Medulla oblongata (tissue), 1 donor: Measurements from ENCODE around the gene CLEC2D.
"Not testable (repeated sequence)": the region's sequence is repeated elsewhere in the genome, so short reads cannot be mapped to it uniquely, and the experiment has no call there.

Source experiments
- DNase-seq: peaks from one replicate; pipeline ENCODE4 v3.0.0-alpha.2; 2015; ENCODE audit errors: extremely low spot score

The CLEC2D gene

DNA sequence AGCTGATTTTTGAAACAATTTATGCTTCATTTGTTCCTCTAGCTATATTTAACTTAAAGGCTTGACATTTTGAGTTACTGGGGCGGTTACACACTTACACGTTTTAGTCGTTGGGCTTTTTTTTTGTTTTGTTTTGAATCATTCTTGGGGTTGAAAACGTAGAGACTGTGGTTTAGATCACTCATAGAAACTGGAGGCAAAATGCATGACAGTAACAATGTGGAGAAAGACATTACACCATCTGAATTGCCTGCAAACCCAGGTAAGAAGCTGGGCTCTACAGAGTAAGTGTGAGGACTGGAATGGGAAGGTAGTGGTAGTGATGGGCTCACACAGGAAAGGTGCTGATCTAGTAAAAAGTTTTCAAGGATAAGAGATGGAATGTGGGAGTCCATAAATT is at the start of gene CLEC2D:
Gene CLEC2D (plus strand): TSS at position 180 of the 400 bp plus-strand sequence. CDS start 22 bp downstream, at position 202.
- DNase-seq, result no peak

GRCh38 chr12:9625019-9625418 is 44.5 kb upstream of the CLEC2D start:
- DNase-seq, result no peak

DNA sequence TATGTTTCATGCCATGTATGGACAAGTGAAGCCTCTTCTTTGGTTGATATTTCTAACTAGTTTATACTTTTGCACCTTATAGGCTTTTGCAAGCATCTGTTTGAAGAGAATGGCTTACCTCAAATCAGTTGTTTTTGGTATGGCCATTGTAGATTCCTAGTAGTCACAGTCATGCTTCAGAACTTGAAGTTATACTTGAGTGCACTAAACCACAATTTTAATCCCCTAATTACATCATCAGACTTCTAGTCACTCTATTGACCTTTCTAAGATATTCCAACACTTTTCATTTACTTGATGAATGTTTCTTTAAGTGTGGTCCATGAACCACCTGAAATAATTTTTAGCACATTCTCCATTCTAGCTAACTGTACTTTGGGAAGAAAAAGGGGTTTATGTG is 43.2 kb upstream of the CLEC2D start:
- no peak for DNase-seq

GRCh38 chr12:9626821-9627220 is 42.7 kb upstream of the CLEC2D start:
- no peak for DNase-seq

GRCh38 chr12:9632766-9633165 is 36.7 kb upstream of the CLEC2D start:
- no peak for DNase-seq

- peak; percentile 66 for DNase-seq
These were observed 35.2 kb upstream of the CLEC2D start for GRCh38 chr12:9634177-9634803.

- DNase-seq, result no peak
These were observed 34.4 kb upstream of the CLEC2D start for GRCh38 chr12:9634969-9635754.

- DNase-seq, result no peak
These were observed 33.2 kb upstream of the CLEC2D start for GRCh38 chr12:9636150-9636850.

DNA sequence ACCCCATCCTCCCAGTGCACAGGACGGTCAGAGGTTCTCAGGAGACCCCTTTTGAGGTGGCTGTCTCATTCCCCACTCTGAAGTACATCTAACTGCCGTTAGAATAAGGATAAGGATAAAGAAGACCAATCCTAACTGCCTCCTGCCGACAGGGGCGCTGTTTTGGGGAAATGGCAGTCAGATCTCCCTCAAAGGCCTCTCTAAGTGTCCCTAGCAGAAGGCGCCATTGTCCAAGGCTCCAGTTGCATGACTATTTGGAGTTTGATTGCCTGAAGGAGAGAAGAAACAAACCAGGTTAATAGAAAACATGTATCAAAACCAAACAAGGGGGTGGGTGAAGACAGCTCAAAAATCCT is 32.7 kb upstream of the CLEC2D start:
- DNase-seq, result no peak

DNA sequence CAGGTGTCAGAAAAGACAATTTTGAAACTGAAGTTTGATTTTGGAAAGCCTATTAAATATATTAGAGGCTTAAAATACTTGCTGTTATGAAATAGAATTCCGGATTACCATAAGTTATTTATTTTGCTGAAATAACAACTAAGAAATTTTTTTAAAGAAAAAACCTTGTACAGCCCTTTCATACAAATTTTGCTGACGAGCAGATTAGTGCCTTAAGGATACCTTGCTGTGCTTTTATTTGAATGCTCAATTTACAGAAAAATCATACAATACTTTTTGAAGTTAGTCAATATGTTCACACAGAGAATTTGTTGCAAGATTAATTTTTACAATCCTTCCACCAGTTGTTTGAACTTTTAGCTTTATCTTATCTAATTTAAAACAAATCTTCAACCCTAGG is 29.5 kb upstream of the CLEC2D start:
- no peak for DNase-seq

- no peak for DNase-seq
These were observed 26.8 kb upstream of the CLEC2D start for GRCh38 chr12:9642606-9643265.

DNA sequence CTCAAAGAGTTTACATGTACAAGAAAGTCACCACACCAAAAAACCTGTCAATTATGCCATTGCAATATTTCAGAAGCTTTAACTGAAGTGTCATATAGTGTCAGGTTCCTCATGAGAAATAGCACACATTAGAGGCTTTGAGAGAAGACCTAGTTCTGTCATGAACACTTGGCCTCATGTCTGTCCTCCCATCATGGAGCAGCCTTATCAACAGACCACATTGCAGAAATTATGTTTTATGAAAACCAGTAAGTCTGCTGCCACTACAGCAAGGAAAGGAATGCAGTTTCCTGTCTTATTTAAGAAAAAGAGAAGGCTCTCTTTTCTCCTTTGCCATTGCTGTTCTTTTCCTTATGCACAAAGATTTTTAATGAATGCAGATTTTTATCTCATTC is 26.2 kb upstream of the CLEC2D start:
- DNase-seq, result no peak

- DNase-seq, result not testable (repeated sequence)
These were observed 24.4 kb upstream of the CLEC2D start for GRCh38 chr12:9644985-9645551.

DNA sequence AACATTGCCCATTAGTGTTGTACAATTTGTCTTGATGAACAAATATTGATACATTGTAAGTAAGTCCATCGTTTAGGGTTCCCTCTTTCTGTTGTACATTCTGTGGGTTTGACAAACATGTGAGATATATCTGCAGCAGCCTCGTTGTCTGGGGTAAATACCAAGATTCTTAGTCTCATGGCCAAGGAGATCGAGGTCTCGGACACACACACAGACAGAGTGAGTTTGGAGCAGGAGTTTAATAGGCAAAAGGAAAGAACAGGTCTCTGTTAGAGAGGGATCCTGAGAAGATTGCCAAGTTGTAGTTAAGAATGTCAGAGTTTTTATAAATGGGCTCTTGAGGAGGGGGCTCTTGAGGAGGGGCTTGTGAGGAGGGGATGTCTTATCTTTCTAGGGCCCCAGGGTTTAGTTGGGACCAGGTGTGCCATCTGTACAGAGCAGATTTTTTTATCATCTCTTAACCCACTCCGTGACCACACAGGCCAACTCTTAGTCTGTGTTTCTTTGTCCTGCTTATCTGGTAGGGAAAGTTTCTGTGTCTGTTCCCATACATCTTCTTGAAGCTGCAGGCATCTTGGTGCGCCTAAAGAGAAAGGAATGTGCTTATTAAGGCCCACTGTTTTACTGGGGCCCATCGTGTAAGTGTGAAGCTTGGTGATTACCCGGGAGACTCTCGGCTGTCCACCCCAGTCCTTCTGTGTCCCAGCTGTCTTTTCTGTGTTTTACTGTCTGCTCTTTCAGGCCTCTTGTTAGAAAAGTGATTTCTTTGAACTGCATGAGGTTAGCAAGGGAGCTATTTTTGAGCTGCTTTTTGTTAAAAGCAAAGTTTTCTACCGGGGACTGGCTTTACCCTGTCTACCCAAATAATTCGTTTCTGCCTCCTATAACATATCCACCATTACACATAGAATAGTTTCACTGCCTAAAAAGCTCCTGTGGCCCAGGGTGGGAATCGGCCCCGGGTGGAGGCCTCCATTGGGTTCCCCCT is 22.4 kb upstream of the CLEC2D start:
- no peak for DNase-seq

DNA sequence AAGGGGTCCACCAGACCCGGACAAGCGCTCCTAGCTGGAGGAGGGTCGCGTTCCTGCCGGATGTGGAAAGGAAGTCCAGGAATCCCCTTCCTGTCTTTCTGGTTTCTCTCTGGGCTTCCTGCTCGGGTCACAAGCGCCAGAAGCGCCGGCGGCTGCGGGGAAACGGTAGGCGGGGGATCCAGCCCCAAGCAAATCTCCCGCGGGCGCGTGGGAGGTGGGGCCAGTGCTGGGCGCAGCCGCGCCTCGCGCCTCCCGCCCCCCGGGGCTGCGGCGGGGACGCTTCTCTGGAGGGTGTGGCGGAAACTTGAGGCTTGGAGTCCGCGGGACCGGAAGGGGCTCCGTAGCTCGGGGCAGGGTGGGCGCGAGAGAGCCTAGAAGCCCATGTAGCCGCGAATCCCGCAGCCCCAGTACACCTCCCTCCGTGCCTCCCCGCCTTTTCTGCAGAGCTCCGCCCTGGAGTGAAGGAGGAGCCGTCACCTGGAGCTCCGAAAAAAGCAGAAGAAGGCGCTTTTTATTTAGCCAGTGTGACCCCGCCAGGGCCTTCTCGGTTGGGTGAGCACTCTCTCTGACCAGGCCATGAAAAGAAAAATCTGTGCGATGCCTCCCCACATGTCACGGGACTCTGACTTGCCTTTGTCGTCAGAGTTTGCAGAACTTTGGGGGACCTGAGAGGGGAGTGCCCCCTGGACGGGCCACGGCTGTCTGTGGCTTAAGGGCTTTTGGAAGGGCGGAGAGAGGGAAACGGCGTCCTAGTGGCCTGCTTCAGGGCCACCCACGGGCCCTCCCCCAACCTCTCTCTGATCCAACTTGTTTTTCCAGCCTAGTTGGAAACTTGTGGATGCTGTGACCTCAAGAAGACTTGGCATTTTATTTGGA is 21.4 kb upstream of the CLEC2D start:
- DNase-seq, result peak; percentile 83

- no peak for DNase-seq
These were observed 20.6 kb upstream of the CLEC2D start for GRCh38 chr12:9648701-9649531.

GRCh38 chr12:9649532-9649940 is 20.0 kb upstream of the CLEC2D start:
- DNase-seq, result peak; percentile 21

- DNase-seq, result no peak
These were observed 19.3 kb upstream of the CLEC2D start for GRCh38 chr12:9650151-9650576.

GRCh38 chr12:9651265-9651729 is 18.2 kb upstream of the CLEC2D start:
- DNase-seq, result no peak
